ENCODE results near the gene SIPA1L3. TPM values are rescaled to one million over a fixed set of nuclear protein-coding genes. Genes with fewer than 3 reads are reported as not detected.
A peak's percentile ranks its signal among the peaks of the same experiment; 100 is the strongest.

SIPA1L3 gene
- total and polyA plus RNA-seq, 10 of the 15 experiments (the other 5 are each of a cell fraction or from before 2014, with no cell fraction given) = 0.24 to 66.2 (median 19.1) TPM

GRCh38 chr19:38204096-38204495, 297.1 kb downstream of the SIPA1L3 start:
- in situ Hi-C loops (cut with MboI) (no loop called here), intact Hi-C loops (cut with micrococcal nuclease; ENCODE audit: unreplicated experiment) (no loop called here)
- RAD21 ChIA-PET (ENCODE audit: unreplicated experiment) = no interaction called here
- H3K79me2 ChIP-seq (ENCODE audit: control insufficient read depth, insufficient read depth, low read length) = no peaks in the 10 kb centered on the region
- H3K36me3 ChIP-seq (ENCODE audit: control insufficient read depth in 2 of 2, insufficient read depth in 2 of 2, low read length in 1 of 2) = peaks cover 3 to 15% of the 10 kb centered on the region in 2 experiments; a peak in 3 of 4 replicates
- DNase-seq (ENCODE audit: low read depth, low spot score) (no peak), ATAC-seq (no peak), FAIRE-seq (no peak)
- SMC1A ChIA-PET (ENCODE audit: uncharacterized antibody, unreplicated experiment) = no interaction called here
- no peak overlapping the region for H3K4me3 ChIP-seq
- H4K20me1 ChIP-seq (ENCODE audit: control insufficient read depth, insufficient read depth) = no peaks in the 10 kb centered on the region
- CTCF ChIA-PET = no interaction called here
- WGBS (ENCODE audit: insufficient coverage, insufficient replicate concordance, low lambda C conversion rate, missing lambda C conversion rate) = 88% methylated on average over 8 of the region's 8 CpGs
- no TSS peak for BruUV-seq (replicated peaks)
- peaks cover under 1% of the 10 kb centered on the region; the same call in 1 of the 2 replicates for H3K4me1 ChIP-seq (ENCODE audit: control insufficient read depth, insufficient read depth, low read length)
- POLR2A ChIA-PET = no interaction called here
- no peak overlapping the region for H3K9ac ChIP-seq (ENCODE audit: control insufficient read depth, insufficient read depth, low read length)
- no peak overlapping the region for H2AFZ ChIP-seq (ENCODE audit: control insufficient read depth, low read depth, low read length)
- no peaks in the 10 kb centered on the region for H3K27me3 ChIP-seq (replicated peaks in 1 of 2; ENCODE audit: control insufficient read depth in 2 of 2, insufficient read depth in 2 of 2, low read length in 1 of 2)
- no peak overlapping the region for H3K27ac ChIP-seq (ENCODE audit: control insufficient read depth, insufficient read depth)
- no peaks in the 10 kb centered on the region for H3K9me3 ChIP-seq (replicated peaks; ENCODE audit: control insufficient read depth, insufficient read depth, low read length)
- no peak for TF ChIP-seq PBX3 (IDR thresholded peaks at IDR 0.05; ENCODE audit: insufficient replicate concordance, low read depth, low read length)
- H3K4me2 ChIP-seq (ENCODE audit: control insufficient read depth, insufficient read depth) = no peak overlapping the region

GRCh38 chr19:38204728-38205127, 297.7 kb downstream of the SIPA1L3 start:
- peak; percentile 18 for FAIRE-seq
- Histone ChIP-seq H3K4me3 (no peak overlapping the region), H3K27ac (ENCODE audit: control insufficient read depth, insufficient read depth) (no peak overlapping the region), H2AFZ (ENCODE audit: control insufficient read depth, low read depth, low read length) (no peak overlapping the region), H4K20me1 (ENCODE audit: control insufficient read depth, insufficient read depth) (no peaks in the 10 kb centered on the region), H3K4me2 (ENCODE audit: control insufficient read depth, insufficient read depth) (no peak overlapping the region), H3K4me1 (ENCODE audit: control insufficient read depth, insufficient read depth, low read length) (peaks cover 7% of the 10 kb centered on the region), H3K9me3 (replicated peaks; ENCODE audit: control insufficient read depth, insufficient read depth, low read length) (no peaks in the 10 kb centered on the region), H3K36me3 (ENCODE audit: control insufficient read depth in 2 of 2, insufficient read depth in 2 of 2, low read length in 1 of 2) (peaks cover 3 to 15% of the 10 kb centered on the region in 2 experiments; a peak in 3 of 4 replicates), H3K27me3 (replicated peaks in 1 of 2; ENCODE audit: control insufficient read depth in 2 of 2, insufficient read depth in 2 of 2, low read length in 1 of 2) (no peaks in the 10 kb centered on the region), H3K79me2 (ENCODE audit: control insufficient read depth, insufficient read depth, low read length) (no peaks in the 10 kb centered on the region), H3K9ac (ENCODE audit: control insufficient read depth, insufficient read depth, low read length) (no peak overlapping the region)
- intact Hi-C loops (cut with micrococcal nuclease; ENCODE audit: unreplicated experiment) (no loop called here), in situ Hi-C loops (cut with MboI) (no loop called here)
- DNase-seq (ENCODE audit: low read depth, low spot score) = no peak
- TF ChIP-seq ZBED1 (IDR thresholded peaks at IDR 0.05; ENCODE audit: borderline replicate concordance) = no peak
- TF ChIP-seq CTCF (IDR thresholded peaks at IDR 0.05 in 2 of 3, conservative IDR thresholded peaks at IDR 0.05 in 1 of 3; ENCODE audit: control insufficient read depth in 2 of 3, extremely low read depth in 1 of 3, insufficient read depth in 1 of 3, low read depth in 3 of 3, low read length in 3 of 3) = no peak
- POLR2A ChIA-PET = no interaction called here
- CTCF ChIA-PET = interaction anchor here (1.3 kb wide), 1 partner anchor 302 kb away, joined by 3 read pairs; no protein-coding TSS in a partner anchor
- WGBS (ENCODE audit: insufficient coverage, insufficient replicate concordance, low lambda C conversion rate, missing lambda C conversion rate) = 90% methylated on average over 8 of the region's 8 CpGs
- RAD21 ChIA-PET (ENCODE audit: unreplicated experiment) = no interaction called here
- SMC1A ChIA-PET (ENCODE audit: uncharacterized antibody, unreplicated experiment) = no interaction called here
- BruUV-seq (replicated peaks) = no TSS peak
- no peak for ATAC-seq

Data from GM12878 (cell line).